HG03460 (cell line): ENCODE data around the gene TNFRSF13B.
"Not testable (repeated sequence)": the region's sequence is repeated elsewhere in the genome, so short reads cannot be mapped to it uniquely, and the experiment has no call there.

Experiments
- ATAC-seq: cut with Tn5 transposase; IDR thresholded peaks from one replicate; pipeline ENCODE4 v1.9.1; 2021; ENCODE audit not compliant: unreplicated experiment

The TNFRSF13B gene

GRCh38 chr17:16913463-16913862, 58.5 kb downstream of the TNFRSF13B start:
- ATAC-seq = no peak

- no peak for ATAC-seq
Measured at GRCh38 chr17:16912021-16912962, 59.6 kb downstream of the TNFRSF13B start.

- ATAC-seq = no peak
Measured at GRCh38 chr17:16911141-16911937, 60.6 kb downstream of the TNFRSF13B start.

DNA sequence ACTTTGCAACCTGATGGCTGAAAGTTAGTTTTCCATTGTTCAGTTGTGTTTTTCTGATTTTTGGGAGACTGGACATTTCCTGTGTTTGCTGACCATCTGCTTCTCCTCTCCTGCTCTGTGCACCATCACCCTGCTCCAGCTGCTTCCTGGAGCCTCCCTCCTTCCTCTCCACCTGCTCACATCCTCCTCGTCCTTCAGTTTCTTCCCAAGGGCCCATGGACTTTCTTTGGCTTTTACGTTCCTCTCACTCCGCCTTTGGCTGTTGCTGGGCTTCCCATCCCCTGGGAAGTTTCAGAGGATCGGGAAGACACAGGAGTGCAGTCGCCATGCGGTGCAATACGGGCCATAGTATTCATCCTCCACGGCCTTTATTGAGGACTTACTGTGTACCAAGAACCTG, 61.6 kb downstream of the TNFRSF13B start:
- no peak for ATAC-seq

DNA sequence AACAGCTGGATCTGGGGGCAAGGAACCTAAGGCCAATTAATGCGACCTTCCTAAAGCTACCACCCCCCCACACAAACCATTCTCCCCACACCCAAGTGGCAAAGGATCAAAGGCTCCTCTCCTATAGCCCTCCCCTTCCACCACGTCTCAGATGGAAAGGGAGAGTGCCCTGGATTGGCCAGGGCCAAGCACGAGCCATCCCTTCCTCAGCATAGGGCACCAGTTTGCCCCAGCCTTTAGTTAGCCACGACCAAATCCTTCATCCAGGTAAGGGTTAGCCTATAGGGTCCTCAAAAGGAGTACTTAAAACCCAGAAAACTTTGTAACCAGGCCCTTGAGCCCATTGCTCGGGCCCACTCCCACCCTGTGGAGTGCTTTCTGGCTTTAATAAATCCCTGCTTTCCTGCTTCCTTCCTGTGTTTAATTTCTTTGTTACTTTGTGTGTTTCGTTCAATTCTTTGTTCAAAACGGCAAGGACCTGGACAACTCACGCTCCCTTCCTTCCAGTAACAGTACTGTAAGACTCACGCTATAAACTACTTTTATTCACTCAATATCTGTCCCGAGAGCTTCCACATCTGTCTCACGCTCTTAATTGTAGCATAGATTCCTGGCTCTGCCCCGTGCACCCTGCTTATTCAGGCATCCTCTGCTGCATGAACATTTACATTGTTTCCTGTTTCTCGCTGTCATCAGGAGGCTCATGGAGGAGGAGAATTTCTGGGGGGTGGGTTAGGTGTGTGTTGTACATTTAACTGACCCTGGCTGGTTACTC, 62.3 kb downstream of the TNFRSF13B start:
- ATAC-seq = no peak

DNA sequence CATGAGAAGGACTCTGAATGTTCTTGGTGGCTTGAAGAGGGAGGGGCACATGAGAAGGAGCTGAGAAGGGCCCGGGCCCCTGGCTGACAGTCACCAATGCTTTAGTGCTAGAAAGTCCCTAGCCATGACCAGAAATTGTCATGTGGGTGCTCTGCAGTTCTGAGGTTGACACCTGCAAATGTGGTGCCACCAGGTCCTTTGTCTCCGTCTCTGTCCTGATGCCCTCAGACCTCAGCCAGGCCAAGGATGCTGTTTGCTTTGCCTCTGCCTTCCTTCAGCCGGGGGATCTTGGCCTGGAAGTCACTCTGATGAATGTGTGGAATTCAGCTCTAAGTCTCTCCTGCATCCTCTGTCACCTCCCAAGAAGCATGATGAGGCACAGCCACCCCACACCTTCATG, 63.6 kb downstream of the TNFRSF13B start:
- no peak for ATAC-seq

GRCh38 chr17:16906680-16907079, 65.2 kb downstream of the TNFRSF13B start:
- no peak for ATAC-seq

DNA sequence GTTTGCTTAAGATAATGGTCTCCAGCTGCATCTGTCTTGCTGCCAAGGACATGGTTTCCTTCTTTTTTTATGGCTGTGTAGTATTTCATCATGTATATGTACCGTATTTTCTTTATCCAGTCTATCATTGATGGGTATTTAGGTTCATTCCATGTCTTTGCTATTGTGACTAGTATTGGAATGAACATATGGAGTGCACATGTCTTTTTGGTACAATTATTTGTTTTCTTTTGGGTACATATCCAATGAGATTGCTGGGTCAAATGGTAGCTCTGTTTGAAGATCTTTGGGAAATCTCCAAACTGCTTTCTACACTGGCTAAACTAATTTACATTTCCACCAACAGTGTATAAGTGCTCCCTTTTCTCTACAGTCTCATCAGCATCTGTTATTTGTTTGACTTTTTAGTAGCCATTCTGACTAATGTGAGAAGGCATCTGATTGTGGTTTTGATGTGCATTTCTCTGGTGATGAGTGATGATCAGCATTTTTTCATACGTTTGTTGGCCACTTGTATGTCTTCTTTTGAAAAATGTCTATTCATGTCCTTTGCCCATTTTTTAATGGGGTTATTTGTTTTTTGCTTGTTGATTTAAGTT, 66.2 kb downstream of the TNFRSF13B start:
- ATAC-seq = no peak

GRCh38 chr17:16903070-16903469, 68.8 kb downstream of the TNFRSF13B start:
- not testable (repeated sequence) for ATAC-seq

DNA sequence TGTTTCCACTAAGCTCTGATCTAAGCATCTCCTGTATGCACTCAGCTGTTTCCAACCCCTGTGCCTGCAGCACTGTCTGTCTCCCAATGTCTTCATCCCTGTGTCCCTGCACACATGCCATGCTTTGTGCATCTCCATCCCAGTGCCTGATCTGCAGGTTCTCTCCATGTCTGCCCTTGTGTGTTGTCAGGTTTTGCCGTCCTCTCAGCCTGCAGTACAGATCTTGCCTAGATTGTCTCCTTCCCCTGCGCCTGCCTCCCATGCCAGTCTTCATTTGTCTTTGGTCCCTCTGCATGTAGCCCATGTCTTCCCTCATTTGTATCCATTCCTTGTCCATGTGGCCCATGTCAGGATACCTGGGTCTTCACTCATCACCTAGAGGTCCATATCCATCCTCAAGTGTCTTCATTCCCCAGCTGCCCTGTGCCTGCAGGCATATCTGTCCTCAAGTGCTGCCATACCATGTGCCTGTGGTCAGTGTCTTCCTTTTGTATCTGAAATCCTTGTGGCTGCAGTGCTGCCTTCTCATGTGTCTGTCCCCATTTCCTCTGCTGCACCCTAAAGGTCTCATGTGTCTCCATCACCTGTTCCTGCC, 71.5 kb downstream of the TNFRSF13B start:
- no peak for ATAC-seq

DNA sequence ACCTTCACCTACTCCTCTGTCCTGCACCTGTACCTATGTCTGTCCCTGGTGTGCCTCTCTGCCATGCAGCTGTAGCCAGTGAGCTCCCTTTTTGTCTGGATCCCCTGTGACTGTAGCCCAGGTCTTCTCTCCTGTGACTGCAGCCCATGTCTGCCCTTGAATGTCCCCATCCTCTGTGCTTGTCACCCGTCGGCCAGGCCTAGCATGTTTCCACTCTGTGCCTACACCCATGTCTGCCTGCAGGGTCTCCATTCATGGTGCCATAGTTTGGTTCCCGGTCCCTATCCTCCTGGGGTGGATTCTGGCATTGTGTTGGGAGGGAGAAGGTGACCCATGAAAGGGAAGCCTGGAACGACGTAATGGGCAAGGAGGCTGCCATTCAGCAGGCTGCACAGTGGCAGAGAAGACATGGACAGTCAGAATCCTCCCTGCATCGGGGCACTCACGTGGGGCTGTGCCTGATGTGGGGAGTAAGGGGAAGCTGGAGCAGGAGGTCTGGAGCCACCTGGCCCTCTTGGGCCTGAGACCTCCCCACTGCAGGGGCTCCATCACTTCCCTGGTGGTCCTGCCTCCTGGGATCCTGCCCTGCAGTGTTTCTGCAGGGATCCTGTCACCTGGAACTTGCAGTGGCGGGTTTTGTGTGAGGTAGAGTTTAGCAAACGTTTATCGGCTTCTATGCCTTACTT, 74.6 kb downstream of the TNFRSF13B start:
- not testable (repeated sequence) for ATAC-seq

DNA sequence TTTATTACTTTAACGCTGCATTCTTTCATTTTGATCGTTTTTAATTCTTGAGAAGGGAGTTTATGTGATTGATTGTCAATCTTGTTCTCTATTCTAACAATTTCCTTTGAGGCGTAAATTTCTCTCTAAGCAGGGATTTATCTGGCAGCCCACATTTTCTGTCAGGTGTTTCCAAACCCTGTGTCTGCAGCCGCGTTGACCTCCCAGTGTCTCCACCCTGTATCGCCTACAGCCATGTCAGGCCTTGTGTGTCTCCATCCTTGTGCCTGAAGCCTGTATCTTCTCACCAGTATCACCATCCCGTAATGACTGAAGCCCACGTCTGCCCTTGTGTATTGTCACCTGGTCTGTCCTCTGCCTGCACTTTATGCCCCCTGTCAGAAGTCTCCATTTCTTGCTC, 75.7 kb downstream of the TNFRSF13B start:
- not testable (repeated sequence) for ATAC-seq

DNA sequence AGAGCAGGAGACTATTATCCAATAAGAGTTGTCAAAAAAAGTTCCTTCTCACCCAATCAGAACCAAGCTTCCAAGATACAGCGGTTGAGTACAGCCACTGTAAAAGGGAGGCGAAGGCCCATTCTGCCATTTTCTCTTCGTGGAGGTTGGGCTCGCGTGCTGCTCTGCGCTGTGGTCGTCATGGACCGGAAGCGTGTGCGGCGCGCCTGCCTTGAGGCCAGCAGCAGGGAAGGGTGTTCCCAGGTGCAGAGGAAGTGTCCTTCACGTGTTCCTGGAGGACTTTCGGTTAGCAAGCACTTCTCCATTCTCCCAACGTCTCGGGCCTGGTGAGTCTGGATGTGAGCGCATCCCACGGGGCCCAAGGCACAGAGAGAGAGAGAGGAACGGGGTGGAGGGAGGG, 78.4 kb downstream of the TNFRSF13B start:
- ATAC-seq = not testable (repeated sequence)

DNA sequence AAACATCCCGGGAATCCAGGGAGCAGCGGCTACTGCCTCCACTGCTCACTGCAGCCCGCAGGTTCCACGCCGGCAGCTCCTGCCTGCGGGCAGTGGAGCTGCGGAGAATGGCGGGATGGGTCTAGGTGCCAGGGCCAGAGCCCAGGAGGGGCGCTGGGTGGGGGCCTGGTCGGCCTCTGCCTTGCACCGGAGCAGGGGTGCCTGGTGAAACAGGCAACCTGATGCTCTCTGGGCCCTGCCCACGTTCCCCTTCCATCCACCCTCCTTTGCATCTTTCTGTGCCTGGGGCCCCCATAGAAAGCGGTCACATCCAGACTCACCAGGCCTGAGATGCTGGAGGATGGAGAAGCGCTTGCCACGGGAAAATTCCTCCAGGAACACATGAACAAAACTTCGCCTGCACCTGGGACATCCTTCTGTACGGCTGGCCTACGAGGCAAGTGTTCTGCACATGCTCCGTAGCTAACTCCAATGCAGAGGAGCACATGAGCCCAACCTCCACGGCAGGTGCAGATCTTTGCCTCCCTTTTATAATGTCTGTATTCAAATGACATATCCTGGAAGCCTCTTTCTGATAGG, 79.0 kb downstream of the TNFRSF13B start:
- ATAC-seq = not testable (repeated sequence)

- ATAC-seq = no peak
Measured at GRCh38 chr17:16889088-16889465, 82.8 kb downstream of the TNFRSF13B start.
